Esophagus squamous epithelium (tissue), 5 donors: ENCODE measurements around the gene MALL. TPM values are rescaled to one million over a fixed set of nuclear protein-coding genes. Genes with fewer than 3 reads are reported as not detected.

ENCODE experiments used
- DNase-seq: peaks from one replicate; lab custom pipeline; 2025; lab: John Stamatoyannopoulos, UW
- H3K27ac ChIP-seq, 4 donors: fragments of 200-600 bp; sonication (generic); one replicate each; pipeline ENCODE4 v1.5.1; 2016 to 2019; ENCODE audit warnings: mild to moderate bottlenecking in 1 of 4
- H3K27me3 ChIP-seq, 4 donors: fragments of 200-600 bp; sonication (generic); 1 replicate in 3 of 4; 2 replicates in 1 of 4; pipeline versions ENCODE4 v1.5.1 to v1.6.0; 2017 to 2021; ENCODE audit warnings: antibody characterized with exemption in 1 of 4
- H3K36me3 ChIP-seq, 3 donors: fragments of 200-600 bp; sonication (generic); one replicate each; pipeline ENCODE4 v1.5.1; 2016 to 2019
- H3K4me1 ChIP-seq, 3 donors: fragments of 200-600 bp; sonication (generic); one replicate each; pipeline ENCODE4 v1.5.1; 2017 to 2019
- H3K4me3 ChIP-seq, 4 donors: fragments of 200-600 bp; sonication (generic); 1 replicate in 3 of 4; 2 replicates in 1 of 4; pipeline ENCODE4 v1.5.1; 2016 to 2019; ENCODE audit warnings: mild to moderate bottlenecking in 2 of 4, moderate library complexity in 1 of 4
- H3K9me3 ChIP-seq, 3 donors: fragments of 200-600 bp; sonication (generic); one replicate each; pipeline ENCODE4 v1.5.1; 2016 to 2019
- CTCF ChIP-seq, 6 experiments: fragments of 450-650 bp in 4 of 6; fragments of 200-600 bp in 2 of 6; sonication (generic) in 2 of 6; IDR thresholded peaks; one replicate each; pipeline ENCODE4 v1.5.1; 2016 to 2019; ENCODE audit warnings: antibody characterized with exemption in 6 of 6, mild to moderate bottlenecking in 4 of 6, moderate library complexity in 4 of 6
- POLR2A ChIP-seq, 4 donors: fragments of 450-650 bp; IDR thresholded peaks; one replicate each; pipeline ENCODE4 v1.6.1; 2017; ENCODE audit warnings: antibody characterized with exemption in 4 of 4, mild to moderate bottlenecking in 4 of 4, moderate library complexity in 3 of 4
- WGBS, 2 donors: methylation state at CpG; one replicate each; pipeline ENCODE4 v1.1.5; 2018; 5-methylcytosine and 5-hydroxymethylcytosine counted together
- intact Hi-C: fragments of 100-400 bp; cut with DNase I; formaldehyde crosslinking; loops from one replicate; pipeline ENCODE4 v1.15.0; 2022
- total RNA-seq, 4 donors: library from RNA; depleted of rRNA; stranded (reverse); fragments of >200 nt; gene quantifications; one replicate each; pipeline ENCODE4 v1.1.0, GENCODE V29; 2016
- donor health status: DM: yes; HTN: yes; CAD: no.

The MALL gene
- total RNA-seq, 4 donors from 2014 or later: 146 to 534 (median 225) TPM

- H3K27ac ChIP-seq: peak overlapping the region in 1 of 4 donors; percentile 44
- H3K36me3 ChIP-seq: no peaks in the 10 kb centered on the region
- H3K4me3 ChIP-seq: no peak overlapping the region
- peaks cover 0 to 9% (median 0%) of the 10 kb centered on the region in 3 donors for H3K9me3 ChIP-seq
- H3K27me3 ChIP-seq: no peaks in the 10 kb centered on the region
- H3K4me1 ChIP-seq: peaks cover 0 to 9% (median 0%) of the 10 kb centered on the region in 3 donors
- intact Hi-C loops: no loop called here
- no peak for DNase-seq
- TF ChIP-seq POLR2A (IDR thresholded peaks at IDR 0.05) (no peak), CTCF (IDR thresholded peaks at IDR 0.05) (no peak)
- WGBS, 2 donors: 69 to 71% methylated on average over 2 of the region's 2 CpGs
Observed at GRCh38 chr2:110131166-110131565, 15.5 kb upstream of the MALL start.

DNA sequence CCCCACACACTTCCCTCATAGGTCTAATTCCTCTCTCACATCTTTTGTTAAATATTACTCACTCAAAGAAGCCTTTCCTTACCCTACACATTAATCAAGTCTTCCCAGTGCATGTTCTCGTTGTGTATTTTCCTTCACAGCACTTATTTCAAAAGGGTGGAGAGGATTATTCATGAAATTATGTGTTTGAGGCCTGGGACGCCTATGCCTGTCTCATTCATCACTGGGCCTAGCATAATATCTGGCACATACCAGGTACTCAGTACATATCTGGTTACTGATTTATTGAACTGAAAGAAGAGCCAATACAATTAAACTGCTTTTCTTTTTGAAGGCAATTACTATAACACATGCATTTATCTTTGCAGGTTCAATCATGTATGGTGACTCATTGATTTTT, 15.1 kb upstream of the MALL start:
- peaks cover 0 to 9% (median 0%) of the 10 kb centered on the region in 3 donors for H3K9me3 ChIP-seq
- peak overlapping the region in 1 of 4 donors; percentile 44 for H3K27ac ChIP-seq
- TF ChIP-seq CTCF (IDR thresholded peaks at IDR 0.05) (no peak), POLR2A (IDR thresholded peaks at IDR 0.05) (no peak)
- peaks cover 0 to 13% (median under 1%) of the 10 kb centered on the region in 3 donors for H3K4me1 ChIP-seq
- no peak overlapping the region for H3K4me3 ChIP-seq
- no peaks in the 10 kb centered on the region for H3K27me3 ChIP-seq
- WGBS, 2 donors: 29 to 41% methylated on average over 2 of the region's 2 CpGs
- intact Hi-C loops: no loop called here
- H3K36me3 ChIP-seq: no peaks in the 10 kb centered on the region
- no peak for DNase-seq

- no peaks in the 10 kb centered on the region for H3K27me3 ChIP-seq
- H3K27ac ChIP-seq: no peak overlapping the region
- peaks cover 0 to 25% (median 4%) of the 10 kb centered on the region in 3 donors for H3K4me1 ChIP-seq
- intact Hi-C loops: no loop called here
- no peaks in the 10 kb centered on the region for H3K36me3 ChIP-seq
- whole genome bisulfite sequencing, 2 donors: 52 to 54% methylated on average over 2 of the region's 2 CpGs
- no peak for DNase-seq
- no peaks in the 10 kb centered on the region for H3K9me3 ChIP-seq
- H3K4me3 ChIP-seq: no peak overlapping the region
- TF ChIP-seq POLR2A (IDR thresholded peaks at IDR 0.05) (no peak), CTCF (IDR thresholded peaks at IDR 0.05) (no peak)
Observed at GRCh38 chr2:110126906-110127305, 11.3 kb upstream of the MALL start.

DNA sequence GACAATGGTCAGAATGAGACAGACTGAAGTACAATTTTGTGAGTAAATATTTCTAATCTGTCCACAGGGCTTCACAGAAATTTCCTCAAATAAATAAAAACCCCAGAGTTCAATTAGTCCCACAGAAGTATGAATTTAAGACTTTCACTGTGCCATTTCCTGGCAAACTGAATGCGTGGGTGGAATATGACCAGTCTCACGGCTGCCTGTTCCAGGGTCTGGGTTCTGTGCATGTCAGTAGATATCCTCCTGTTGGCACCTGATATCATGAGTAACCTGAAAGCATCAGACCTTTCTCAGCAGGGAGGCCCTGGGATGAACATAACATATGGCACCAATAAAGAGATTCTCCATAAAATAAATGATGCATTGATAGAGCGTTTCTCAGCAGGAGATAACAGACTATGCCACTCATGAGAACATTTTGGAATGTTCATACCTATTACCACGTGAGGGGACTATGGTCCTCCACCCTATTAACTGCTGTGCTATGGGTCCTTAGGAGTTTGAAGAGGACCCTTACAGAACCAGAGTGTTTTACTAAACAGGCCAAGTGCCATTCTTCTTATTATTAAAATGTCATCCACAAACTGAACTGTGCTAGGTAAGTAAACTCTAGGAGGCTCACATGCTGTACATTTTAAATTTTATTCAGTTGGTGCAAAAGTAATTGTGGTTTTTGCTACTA, 10.6 kb upstream of the MALL start:
- H3K27me3 ChIP-seq: no peaks in the 10 kb centered on the region
- intact Hi-C loops: no loop called here
- no peaks in the 10 kb centered on the region for H3K9me3 ChIP-seq
- TF ChIP-seq CTCF (IDR thresholded peaks at IDR 0.05): no peak
- TF ChIP-seq POLR2A (IDR thresholded peaks at IDR 0.05): no peak
- WGBS, 2 donors: 59 to 63% methylated on average over 4 of the region's 4 CpGs
- no peaks in the 10 kb centered on the region for H3K36me3 ChIP-seq
- no peak overlapping the region for H3K4me3 ChIP-seq
- DNase-seq: no peak
- peaks cover 0 to 28% (median 4%) of the 10 kb centered on the region in 3 donors for H3K4me1 ChIP-seq
- no peak overlapping the region for H3K27ac ChIP-seq

GRCh38 chr2:110124939-110125691, 9.5 kb upstream of the MALL start:
- no peak for DNase-seq
- no peaks in the 10 kb centered on the region for H3K36me3 ChIP-seq
- H3K27me3 ChIP-seq: peaks cover 0 to 4% (median 0%) of the 10 kb centered on the region in 4 donors
- no peak for TF ChIP-seq CTCF (IDR thresholded peaks at IDR 0.05)
- no peak for TF ChIP-seq POLR2A (IDR thresholded peaks at IDR 0.05)
- peak overlapping the region in 3 of 4 donors; percentile 9 to 53 (median 9) for H3K27ac ChIP-seq
- H3K9me3 ChIP-seq: no peaks in the 10 kb centered on the region
- WGBS, 2 donors: 45 to 67% methylated on average over 6 of the region's 6 CpGs
- intact Hi-C loops: no loop called here
- peaks cover 0 to 39% (median 4%) of the 10 kb centered on the region in 3 donors for H3K4me1 ChIP-seq
- H3K4me3 ChIP-seq: no peak overlapping the region
